Measurements from ENCODE around the gene MED16.
"Not testable (repeated sequence)": the region's sequence is repeated elsewhere in the genome, so short reads cannot be mapped to it uniquely, and the experiment has no call there.

The MED16 gene

DNA sequence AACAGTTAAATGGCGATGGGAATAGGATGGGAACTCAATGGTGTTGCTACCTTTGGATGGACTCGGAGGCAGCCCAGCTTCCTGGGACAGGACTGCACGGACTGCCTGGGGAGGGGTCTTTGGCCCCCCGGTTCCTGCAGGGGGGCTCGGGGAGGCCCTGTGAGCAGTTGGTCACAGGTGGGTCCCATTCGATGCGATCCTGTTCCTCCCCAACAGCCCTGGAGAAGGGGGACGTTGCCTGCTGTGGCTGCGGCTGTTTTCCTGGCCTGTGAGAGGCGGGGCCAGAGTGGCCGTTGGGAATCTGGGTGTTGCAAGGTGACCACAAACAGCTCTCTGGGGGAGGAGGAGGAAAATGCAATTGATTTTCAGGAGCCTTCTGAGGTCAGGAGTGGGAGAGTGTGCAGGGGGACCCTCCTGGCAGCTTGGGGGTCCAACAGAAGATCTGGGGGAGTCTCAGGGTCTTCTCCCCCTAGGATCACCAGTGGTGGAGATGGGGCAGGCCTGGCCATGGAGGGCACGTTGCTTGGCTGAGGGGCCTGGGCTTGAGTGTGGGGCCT lies 69.3 kb downstream of the MED16 start:
- DNase-seq = peak in 1 of 2 donors; percentile 29

DNA sequence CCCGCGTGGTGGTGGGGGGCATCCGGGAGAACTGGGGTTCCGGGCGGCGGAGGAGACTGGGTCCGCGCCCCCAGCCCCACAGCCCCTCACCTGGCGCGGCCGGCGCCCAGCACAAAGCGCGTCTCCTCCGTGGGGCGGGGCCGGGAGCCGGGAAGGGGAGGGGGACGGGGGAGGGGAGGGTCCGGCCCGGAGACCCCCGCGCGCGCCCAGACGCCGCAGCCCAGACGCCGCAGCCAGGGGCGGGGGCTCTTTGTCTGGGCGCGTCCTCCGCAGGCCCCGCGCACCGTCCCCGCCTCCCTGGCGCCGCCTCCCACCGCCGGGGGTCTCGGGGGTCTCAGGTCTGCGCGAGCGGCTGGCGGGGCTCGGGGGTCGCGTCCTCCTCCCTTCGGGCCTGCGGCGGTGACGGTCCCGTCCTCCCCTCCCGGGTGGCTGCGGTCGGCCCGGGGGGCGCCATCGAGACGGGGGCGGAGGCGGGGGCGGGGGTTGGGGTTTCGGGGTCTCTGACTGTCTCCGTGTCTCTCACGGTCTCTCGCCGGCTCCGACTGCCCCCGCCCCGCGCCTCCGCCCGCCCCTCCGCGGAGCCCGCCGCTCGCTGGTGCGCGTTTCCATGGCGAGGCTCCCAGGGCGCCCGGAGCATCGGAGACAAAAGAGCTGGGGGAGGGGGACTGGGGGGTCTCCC lies 71.0 kb downstream of the MED16 start, which contains the start of gene PLPPR3:
Gene PLPPR3, minus strand, starts transcription at position 131 of the 679 bp plus-strand sequence. CDS start 396 bp downstream, outside the sequence.
- no peak for DNase-seq

DNA sequence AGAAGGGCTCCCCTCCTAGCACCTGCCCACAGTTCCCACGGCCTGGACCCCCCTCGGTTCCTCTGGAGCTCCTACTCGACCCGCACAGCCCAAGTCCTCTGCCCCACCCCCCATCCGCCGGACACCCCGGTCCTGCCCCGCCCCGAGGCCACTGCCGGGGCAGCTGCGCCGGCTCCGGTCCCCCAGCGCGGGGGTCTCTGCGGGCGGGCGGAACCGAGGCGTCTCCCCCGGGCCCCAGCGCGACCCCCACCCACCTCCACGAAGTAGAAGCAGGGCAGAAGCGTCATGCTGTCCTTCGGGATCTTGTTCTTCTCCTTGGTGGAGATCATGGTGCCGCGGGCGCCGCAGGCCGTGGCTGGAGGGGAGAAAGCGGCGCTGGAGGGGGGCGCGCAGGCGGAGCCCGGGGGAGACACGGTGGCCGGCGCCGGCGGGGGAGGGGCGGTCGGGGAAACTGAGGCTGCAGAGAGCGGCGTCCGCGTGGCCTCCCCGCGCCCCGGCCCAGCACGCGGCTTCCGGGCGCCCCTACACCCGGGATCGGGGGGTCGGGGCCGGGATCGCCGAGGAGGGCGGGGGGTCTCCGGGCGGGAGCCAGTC lies 71.7 kb downstream of the MED16 start:
- DNase-seq = no peak

DNA sequence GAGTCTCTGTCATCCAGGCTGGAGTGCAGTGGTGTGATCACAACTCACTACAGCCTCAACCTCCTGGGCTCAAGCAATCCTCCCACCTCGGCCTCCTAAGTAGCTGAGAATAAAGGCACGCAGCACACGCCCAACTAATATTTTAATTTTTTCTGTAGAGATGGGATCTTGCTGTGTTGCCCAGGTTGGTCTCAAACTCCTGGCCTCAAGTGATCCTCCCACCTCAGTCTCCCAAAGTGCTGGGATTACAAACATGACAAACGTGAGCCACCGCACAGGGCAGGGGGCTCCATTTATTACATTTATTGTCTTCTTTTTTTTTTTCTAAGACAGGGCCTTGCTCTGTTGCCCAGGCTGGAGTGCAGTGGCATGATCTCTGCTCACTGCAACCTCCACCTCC lies 72.8 kb downstream of the MED16 start:
- DNase-seq = not testable (repeated sequence)

Measured in inflammatory macrophage treated with lipopolysaccharide for 1 hour (primary cell).